ENCODE measurements around the gene LIN37. TPM values are rescaled to one million over a fixed set of nuclear protein-coding genes. Genes with fewer than 3 reads are reported as not detected.

LIN37 gene
- total and polyA plus RNA-seq, 9 of the 15 experiments (the other 6 are each of a cell fraction or from before 2014, with no cell fraction given), result 1.2 to 12.5 (median 8.6) TPM

DNA sequence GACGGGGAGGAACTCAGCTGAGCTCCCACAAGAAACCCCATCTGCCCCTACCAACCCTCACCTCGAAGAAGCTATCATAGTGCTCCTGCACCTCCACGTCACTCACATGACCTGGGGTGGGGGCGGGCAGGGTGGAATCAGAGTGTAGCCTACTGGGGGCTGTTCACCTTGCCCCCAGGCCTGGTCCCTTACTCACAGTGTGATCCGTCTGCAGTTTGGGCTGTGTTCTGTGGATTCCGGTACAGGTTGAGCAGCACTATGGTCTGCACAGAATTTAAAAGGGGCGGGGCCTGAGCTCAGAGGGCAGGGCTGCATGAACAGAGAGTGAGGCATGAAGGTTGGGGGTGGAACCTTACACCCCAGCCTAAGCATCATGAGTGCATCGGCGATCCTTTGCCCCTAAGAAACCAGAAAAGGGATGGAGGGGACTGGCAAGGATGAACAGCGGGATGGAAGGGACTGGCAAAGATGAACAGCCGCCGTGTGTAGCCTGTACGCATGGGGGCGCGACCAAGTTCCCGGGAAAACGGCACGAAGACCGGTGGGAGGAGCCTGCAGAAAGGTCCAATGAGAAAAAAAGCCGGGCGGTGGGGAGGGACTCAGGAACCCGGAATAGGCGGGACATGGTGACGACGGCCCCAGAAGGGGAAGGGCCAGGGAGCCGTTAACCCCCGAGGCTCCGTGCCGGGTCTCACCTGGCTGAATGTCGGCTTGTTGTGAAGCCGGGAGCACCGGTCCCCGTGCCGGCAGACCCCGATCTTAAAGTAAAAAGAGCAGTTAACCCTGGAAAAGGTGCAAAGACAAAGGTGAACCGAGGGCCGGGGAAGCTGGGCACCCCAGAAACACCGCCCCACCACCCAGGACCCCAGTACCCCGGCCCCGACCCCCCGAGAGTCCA lies 3.7 kb upstream of the LIN37 start (continued):
- no peak for TF ChIP-seq PML (IDR thresholded peaks at IDR 0.05; ENCODE audit: low read length)
- TF ChIP-seq ZNF133 (CRISPR knock-in tag; IDR thresholded peaks at IDR 0.05), result no peak
- TF ChIP-seq NFE2L1 (tag; IDR thresholded peaks at IDR 0.05; ENCODE audit: borderline replicate concordance, low read depth), result no peak
- TF ChIP-seq, protein P1, sequence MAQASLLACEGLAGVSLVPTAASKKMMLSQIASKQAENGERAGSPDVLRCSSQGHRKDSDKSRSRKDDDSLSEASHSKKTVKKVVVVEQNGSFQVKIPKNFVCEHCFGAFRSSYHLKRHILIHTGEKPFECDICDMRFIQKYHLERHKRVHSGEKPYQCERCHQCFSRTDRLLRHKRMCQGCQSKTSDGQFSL (CRISPR knock-in tag; IDR thresholded peaks at IDR 0.05), result peak; percentile 46; the same call in 1 of the 2 replicates
- TF ChIP-seq, protein P1 (tag; IDR thresholded peaks at IDR 0.05), result no peak
- no peak for TF ChIP-seq PYGO2 (tag; IDR thresholded peaks at IDR 0.05)
- no peak for TF ChIP-seq NELFE (IDR thresholded peaks at IDR 0.05; ENCODE audit: insufficient read depth, insufficient read length)
- no peak for TF ChIP-seq FOSL1 (tag; conservative IDR thresholded peaks at IDR 0.05)
- TF ChIP-seq ZSCAN29 (IDR thresholded peaks at IDR 0.05), result no peak
- TF ChIP-seq, protein P2, sequence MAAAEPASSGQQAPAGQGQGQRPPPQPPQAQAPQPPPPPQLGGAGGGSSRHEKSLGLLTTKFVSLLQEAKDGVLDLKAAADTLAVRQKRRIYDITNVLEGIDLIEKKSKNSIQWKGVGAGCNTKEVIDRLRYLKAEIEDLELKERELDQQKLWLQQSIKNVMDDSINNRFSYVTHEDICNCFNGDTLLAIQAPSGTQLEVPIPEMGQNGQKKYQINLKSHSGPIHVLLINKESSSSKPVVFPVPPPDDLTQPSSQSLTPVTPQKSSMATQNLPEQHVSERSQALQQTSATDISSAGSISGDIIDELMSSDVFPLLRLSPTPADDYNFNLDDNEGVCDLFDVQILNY (CRISPR knock-in tag; IDR thresholded peaks at IDR 0.05), result no peak
- TF ChIP-seq, protein P3, sequence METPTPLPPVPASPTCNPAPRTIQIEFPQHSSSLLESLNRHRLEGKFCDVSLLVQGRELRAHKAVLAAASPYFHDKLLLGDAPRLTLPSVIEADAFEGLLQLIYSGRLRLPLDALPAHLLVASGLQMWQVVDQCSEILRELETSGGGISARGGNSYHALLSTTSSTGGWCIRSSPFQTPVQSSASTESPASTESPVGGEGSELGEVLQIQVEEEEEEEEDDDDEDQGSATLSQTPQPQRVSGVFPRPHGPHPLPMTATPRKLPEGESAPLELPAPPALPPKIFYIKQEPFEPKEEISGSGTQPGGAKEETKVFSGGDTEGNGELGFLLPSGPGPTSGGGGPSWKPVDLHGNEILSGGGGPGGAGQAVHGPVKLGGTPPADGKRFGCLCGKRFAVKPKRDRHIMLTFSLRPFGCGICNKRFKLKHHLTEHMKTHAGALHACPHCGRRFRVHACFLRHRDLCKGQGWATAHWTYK (CRISPR knock-in tag; IDR thresholded peaks at IDR 0.05), result no peak
- no peak for TF ChIP-seq ZNF354B (CRISPR knock-in tag; IDR thresholded peaks at IDR 0.05)
- TF ChIP-seq RBM14 (IDR thresholded peaks at IDR 0.05; ENCODE audit: borderline replicate concordance, insufficient read depth, low read depth, low read length), result no peak
- TF ChIP-seq ZNF175 (CRISPR knock-in tag; IDR thresholded peaks at IDR 0.05; ENCODE audit: low read depth), result no peak
- TF ChIP-seq, protein P4, sequence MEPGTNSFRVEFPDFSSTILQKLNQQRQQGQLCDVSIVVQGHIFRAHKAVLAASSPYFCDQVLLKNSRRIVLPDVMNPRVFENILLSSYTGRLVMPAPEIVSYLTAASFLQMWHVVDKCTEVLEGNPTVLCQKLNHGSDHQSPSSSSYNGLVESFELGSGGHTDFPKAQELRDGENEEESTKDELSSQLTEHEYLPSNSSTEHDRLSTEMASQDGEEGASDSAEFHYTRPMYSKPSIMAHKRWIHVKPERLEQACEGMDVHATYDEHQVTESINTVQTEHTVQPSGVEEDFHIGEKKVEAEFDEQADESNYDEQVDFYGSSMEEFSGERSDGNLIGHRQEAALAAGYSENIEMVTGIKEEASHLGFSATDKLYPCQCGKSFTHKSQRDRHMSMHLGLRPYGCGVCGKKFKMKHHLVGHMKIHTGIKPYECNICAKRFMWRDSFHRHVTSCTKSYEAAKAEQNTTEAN (CRISPR knock-in tag; IDR thresholded peaks at IDR 0.05), result no peak
- TF ChIP-seq, protein P5, sequence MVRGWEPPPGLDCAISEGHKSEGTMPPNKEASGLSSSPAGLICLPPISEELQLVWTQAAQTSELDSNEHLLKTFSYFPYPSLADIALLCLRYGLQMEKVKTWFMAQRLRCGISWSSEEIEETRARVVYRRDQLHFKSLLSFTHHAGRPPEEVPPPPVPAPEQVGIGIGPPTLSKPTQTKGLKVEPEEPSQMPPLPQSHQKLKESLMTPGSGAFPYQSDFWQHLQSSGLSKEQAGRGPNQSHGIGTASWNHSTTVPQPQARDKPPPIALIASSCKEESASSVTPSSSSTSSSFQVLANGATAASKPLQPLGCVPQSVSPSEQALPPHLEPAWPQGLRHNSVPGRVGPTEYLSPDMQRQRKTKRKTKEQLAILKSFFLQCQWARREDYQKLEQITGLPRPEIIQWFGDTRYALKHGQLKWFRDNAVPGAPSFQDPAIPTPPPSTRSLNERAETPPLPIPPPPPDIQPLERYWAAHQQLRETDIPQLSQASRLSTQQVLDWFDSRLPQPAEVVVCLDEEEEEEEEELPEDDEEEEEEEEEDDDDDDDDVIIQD (CRISPR knock-in tag; IDR thresholded peaks at IDR 0.05), result no peak
- TF ChIP-seq CREB1 (IDR thresholded peaks at IDR 0.05), result no peak; the same call in 1 of the 2 replicates
- no peak for TF ChIP-seq CREB1 (CRISPR knock-in tag; IDR thresholded peaks at IDR 0.05)
- TF ChIP-seq POLR2AphosphoS5 (IDR thresholded peaks at IDR 0.05; ENCODE audit: control insufficient read depth, insufficient read depth, low read depth, low read length), result peak; percentile 66; the same call in 1 of the 2 replicates
- no peak for TF ChIP-seq ETV6 (IDR thresholded peaks at IDR 0.05; ENCODE audit: borderline replicate concordance in 1 of 2, low read depth in 2 of 2, low read length in 1 of 2)
- no peak for TF ChIP-seq ETV6 (CRISPR knock-in tag; IDR thresholded peaks at IDR 0.05; ENCODE audit: borderline replicate concordance)
- no peak for TF ChIP-seq DDX20 (tag; IDR thresholded peaks at IDR 0.05; ENCODE audit: low read depth)

Data from K562 (cell line).